Hippocampal formation (tissue), 2 donors: ENCODE results near the gene RND1.

ENCODE experiments used
- DNase-seq, 2 donors: peaks; one replicate each; lab custom pipeline; 2025; lab: John Stamatoyannopoulos, UW

Gene RND1

GRCh38 chr12:48827513-48828096 lies 38.1 kb downstream of the RND1 start:
- no peak for DNase-seq

GRCh38 chr12:48827026-48827425 lies 38.6 kb downstream of the RND1 start:
- no peak for DNase-seq

GRCh38 chr12:48826209-48826855 lies 39.3 kb downstream of the RND1 start:
- DNase-seq = no peak

- DNase-seq = no peak
These were observed 40.8 kb downstream of the RND1 start for GRCh38 chr12:48824905-48825304.

GRCh38 chr12:48824112-48824511 lies 41.6 kb downstream of the RND1 start:
- no peak for DNase-seq

GRCh38 chr12:48823281-48823680 lies 42.4 kb downstream of the RND1 start:
- no peak for DNase-seq

GRCh38 chr12:48822711-48823110 lies 43.0 kb downstream of the RND1 start:
- DNase-seq = no peak

- DNase-seq = no peak
These were observed 43.5 kb downstream of the RND1 start for GRCh38 chr12:48822139-48822538.

- DNase-seq = no peak
These were observed 45.5 kb downstream of the RND1 start for GRCh38 chr12:48819986-48820725.

- DNase-seq = no peak
These were observed 46.7 kb downstream of the RND1 start for GRCh38 chr12:48818831-48819590.

- DNase-seq = peak in 1 of 2 donors; percentile 34
These were observed 47.5 kb downstream of the RND1 start, which contains the start of gene CACNB3 for GRCh38 chr12:48817873-48818830. CACNB3 (plus strand) TSS chr12:48818496; CDS start chr12:48818930, 434 bp downstream.

GRCh38 chr12:48816143-48816854 lies 49.4 kb downstream of the RND1 start:
- DNase-seq = no peak

GRCh38 chr12:48815126-48816110 lies 50.3 kb downstream of the RND1 start:
- peak; percentile 50 to 61 for DNase-seq

- DNase-seq = peak; percentile 11 to 39
These were observed 51.2 kb downstream of the RND1 start for GRCh38 chr12:48814262-48815125.

- DNase-seq = no peak
These were observed 52.0 kb downstream of the RND1 start for GRCh38 chr12:48813465-48814261.

- no peak for DNase-seq
These were observed 53.3 kb downstream of the RND1 start for GRCh38 chr12:48812389-48812788.

- DNase-seq = no peak
These were observed 54.1 kb downstream of the RND1 start for GRCh38 chr12:48811437-48812090.
